WTC11 (cell line): ENCODE results near the gene ARAP3. TPM values are rescaled to one million over a fixed set of nuclear protein-coding genes. Genes with fewer than 3 reads are reported as not detected.
"Not testable (repeated sequence)": the region's sequence is repeated elsewhere in the genome, so short reads cannot be mapped to it uniquely, and the experiment has no call there.

Experiments used
- ATAC-seq: fragments of 200-7000 bp; cut with Tn5 transposase; 2 replicates; pipeline ENCODE4 v1.10.0; 2021; ENCODE audit warnings: mild to moderate bottlenecking, moderate library complexity
- CTCF ChIA-PET: fragments of 300-600 bp; sonication (Branson Sonifier 250); formaldehyde crosslinking; loops from one replicate; lab custom pipeline; 2021; ENCODE audit warnings: antibody characterized with exemption; lab: Charles Lee
- POLR2A ChIA-PET: fragments of 350-600 bp; sonication (Branson Sonifier 250); formaldehyde crosslinking; loops from one replicate; lab custom pipeline; 2021; ENCODE audit warnings: antibody characterized with exemption; lab: Charles Lee
- DNase-seq: peaks from one replicate; pipeline ENCODE4 v3.0.0; 2021; ENCODE audit warnings: low spot score
- H3K27ac Mint-ChIP-seq: 2 replicates; pipeline ENCODE4 v1.8.0; 2021; ENCODE audit warnings: mixed read lengths
- H3K27me3 Mint-ChIP-seq: 2 replicates; pipeline ENCODE4 v1.8.0; 2021; ENCODE audit warnings: low read depth, mild to moderate bottlenecking, moderate library complexity, mixed read lengths
- H3K36me3 Mint-ChIP-seq: 2 replicates; pipeline ENCODE4 v1.8.0; 2021; ENCODE audit warnings: mixed read lengths
- H3K4me1 Mint-ChIP-seq: 2 replicates; pipeline ENCODE4 v1.8.0; 2022; ENCODE audit warnings: mixed read lengths
- H3K4me3 Mint-ChIP-seq: 2 replicates; pipeline ENCODE4 v1.8.0; 2021; ENCODE audit warnings: mild to moderate bottlenecking, moderate library complexity, mixed read lengths
- H3K9me3 Mint-ChIP-seq: 2 replicates; pipeline ENCODE4 v1.8.0; 2021; ENCODE audit warnings: mixed read lengths
- ATF3 ChIP-seq: sonication (generic); formaldehyde crosslinking; conservative IDR thresholded peaks from 2 replicates; pipeline ENCODE4 v1.8.1; 2022; ENCODE audit warnings: mild to moderate bottlenecking, missing genetic modification reagents
- E2F1 ChIP-seq: sonication (generic); formaldehyde crosslinking; IDR thresholded peaks from 2 replicates; pipeline ENCODE4 v1.8.0; 2022; ENCODE audit warnings: mild to moderate bottlenecking, missing genetic modification reagents
- EMX1 ChIP-seq: fragments of 250-450 bp; sonication (Bioruptor Pico); IDR thresholded peaks from 2 replicates; pipeline ENCODE4 v1.8.0; 2021; ENCODE audit warnings: mild to moderate bottlenecking
- FOXK1 ChIP-seq: sonication (generic); formaldehyde crosslinking; IDR thresholded peaks from 2 replicates; pipeline ENCODE4 v1.8.0; 2022; ENCODE audit warnings: mild to moderate bottlenecking, moderate library complexity, missing genetic modification reagents
- HMGA2 ChIP-seq: fragments of 250-450 bp; sonication (Bioruptor Pico); IDR thresholded peaks from 2 replicates; pipeline ENCODE4 v1.4.0; 2021; ENCODE audit warnings: mild to moderate bottlenecking, moderate library complexity
- IRF2 ChIP-seq: sonication (generic); formaldehyde crosslinking; IDR thresholded peaks from 2 replicates; pipeline ENCODE4 v1.8.0; 2022; ENCODE audit warnings: low read depth, missing genetic modification reagents, borderline replicate concordance
- MYBL2 ChIP-seq: sonication (generic); formaldehyde crosslinking; IDR thresholded peaks from 2 replicates; pipeline ENCODE4 v1.8.1; 2023; ENCODE audit warnings: mild to moderate bottlenecking, moderate library complexity, missing genetic modification reagents
- NR1H2 ChIP-seq: sonication (generic); formaldehyde crosslinking; IDR thresholded peaks from 2 replicates; pipeline ENCODE4 v1.9.0; 2021; ENCODE audit warnings: mild to moderate bottlenecking, moderate library complexity, missing genetic modification reagents
- PRRX2 ChIP-seq: fragments of 250-450 bp; sonication (Bioruptor Pico); IDR thresholded peaks from 2 replicates; pipeline ENCODE4 v1.8.0; 2021; ENCODE audit warnings: mild to moderate bottlenecking
- RELA ChIP-seq: sonication (generic); formaldehyde crosslinking; IDR thresholded peaks from 2 replicates; pipeline ENCODE4 v1.8.1; 2022; ENCODE audit warnings: missing genetic modification reagents, mild to moderate bottlenecking, borderline replicate concordance
- SMAD3 ChIP-seq: sonication (generic); formaldehyde crosslinking; IDR thresholded peaks from 2 replicates; pipeline ENCODE4 v1.8.0; 2022; ENCODE audit warnings: missing genetic modification reagents, mild to moderate bottlenecking, borderline replicate concordance
- SMAD4 ChIP-seq: sonication (generic); formaldehyde crosslinking; IDR thresholded peaks from 2 replicates; pipeline ENCODE4 v1.8.0; 2022; ENCODE audit warnings: mild to moderate bottlenecking, missing genetic modification reagents
- SOX15 ChIP-seq: fragments of 250-450 bp; sonication (Bioruptor Pico); IDR thresholded peaks from 2 replicates; pipeline ENCODE4 v1.9.0; 2021; ENCODE audit warnings: mild to moderate bottlenecking
- ZNF121 ChIP-seq: sonication (generic); formaldehyde crosslinking; IDR thresholded peaks from 2 replicates; pipeline ENCODE4 v1.8.0; 2023; ENCODE audit warnings: missing genetic modification reagents
- ZNF423 ChIP-seq: fragments of 250-450 bp; sonication (Bioruptor Pico); IDR thresholded peaks from 2 replicates; pipeline ENCODE4 v2.1.2; 2022; ENCODE audit warnings: mild to moderate bottlenecking, moderate library complexity
- total RNA-seq: library from RNA; stranded (reverse); gene quantifications from 3 replicates; pipeline ENCODE4 v1.2.3, GENCODE V29; 2021
- TF ChIP-seq, protein P1 (sequence below): sonication (generic); formaldehyde crosslinking; IDR thresholded peaks from 2 replicates; pipeline ENCODE4 v1.8.1; 2022; ENCODE audit warnings: low read depth, missing genetic modification reagents, borderline replicate concordance
- TF ChIP-seq, protein P2 (sequence below): sonication (generic); formaldehyde crosslinking; IDR thresholded peaks from 2 replicates; pipeline ENCODE4 v1.8.0; 2022; ENCODE audit warnings: missing genetic modification reagents
- TF ChIP-seq, protein P3 (sequence below): sonication (generic); formaldehyde crosslinking; IDR thresholded peaks from 2 replicates; pipeline ENCODE4 v1.8.1; 2022; ENCODE audit warnings: mild to moderate bottlenecking, moderate library complexity, missing genetic modification reagents
- TF ChIP-seq, protein P4 (sequence below): sonication (generic); formaldehyde crosslinking; conservative IDR thresholded peaks from 2 replicates; pipeline ENCODE4 v1.8.1; 2023; ENCODE audit warnings: mild to moderate bottlenecking, low read depth, missing genetic modification reagents, moderate library complexity
- TF ChIP-seq, protein P5 (sequence below): sonication (generic); formaldehyde crosslinking; IDR thresholded peaks from 2 replicates; pipeline ENCODE4 v1.8.1; 2023; ENCODE audit warnings: mild to moderate bottlenecking, missing genetic modification reagents, moderate library complexity

ARAP3 gene
- total RNA-seq, 1 experiment from 2014 or later, result 60.4 TPM

GRCh38 chr5:141611289-141611688, 70.7 kb downstream of the ARAP3 start (continued):
- TF ChIP-seq, protein P1, sequence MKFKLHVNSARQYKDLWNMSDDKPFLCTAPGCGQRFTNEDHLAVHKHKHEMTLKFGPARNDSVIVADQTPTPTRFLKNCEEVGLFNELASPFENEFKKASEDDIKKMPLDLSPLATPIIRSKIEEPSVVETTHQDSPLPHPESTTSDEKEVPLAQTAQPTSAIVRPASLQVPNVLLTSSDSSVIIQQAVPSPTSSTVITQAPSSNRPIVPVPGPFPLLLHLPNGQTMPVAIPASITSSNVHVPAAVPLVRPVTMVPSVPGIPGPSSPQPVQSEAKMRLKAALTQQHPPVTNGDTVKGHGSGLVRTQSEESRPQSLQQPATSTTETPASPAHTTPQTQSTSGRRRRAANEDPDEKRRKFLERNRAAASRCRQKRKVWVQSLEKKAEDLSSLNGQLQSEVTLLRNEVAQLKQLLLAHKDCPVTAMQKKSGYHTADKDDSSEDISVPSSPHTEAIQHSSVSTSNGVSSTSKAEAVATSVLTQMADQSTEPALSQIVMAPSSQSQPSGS, result no peak

- H3K27ac Mint-ChIP-seq, H3K9me3 Mint-ChIP-seq, ATAC-seq, DNase-seq, POLR2A ChIA-PET, H3K36me3 Mint-ChIP-seq, H3K27me3 Mint-ChIP-seq, H3K4me3 Mint-ChIP-seq: not testable (repeated sequence)
- CTCF ChIA-PET, result interaction anchor here (2.3 kb wide), 1 partner anchor 18 kb away, joined by 14 read pairs; no protein-coding TSS in a partner anchor
- peak; percentile 88 for TF ChIP-seq ZNF121
- peaks cover 35% of the 10 kb centered on the region for H3K4me1 Mint-ChIP-seq
Measured at GRCh38 chr5:141609921-141610320, 72.1 kb downstream of the ARAP3 start.

- DNase-seq (no peak), ATAC-seq (no peak)
- Mint-ChIP-seq H3K9me3 (no peaks in the 10 kb centered on the region), H3K4me1 (peaks cover 35% of the 10 kb centered on the region), H3K4me3 (no peak overlapping the region)
- CTCF ChIA-PET, result interaction anchor here (1.9 to 2.3 kb wide), 3 partner anchors 10 to 45 kb away, joined by 6 to 14 read pairs (median 9); partner anchors contain the start of gene DIAPH1
- no peak for TF ChIP-seq SOX15
- no peak for TF ChIP-seq IRF2 (CRISPR knock-in tag)
- TF ChIP-seq SMAD3, result no peak
- TF ChIP-seq, protein P2, sequence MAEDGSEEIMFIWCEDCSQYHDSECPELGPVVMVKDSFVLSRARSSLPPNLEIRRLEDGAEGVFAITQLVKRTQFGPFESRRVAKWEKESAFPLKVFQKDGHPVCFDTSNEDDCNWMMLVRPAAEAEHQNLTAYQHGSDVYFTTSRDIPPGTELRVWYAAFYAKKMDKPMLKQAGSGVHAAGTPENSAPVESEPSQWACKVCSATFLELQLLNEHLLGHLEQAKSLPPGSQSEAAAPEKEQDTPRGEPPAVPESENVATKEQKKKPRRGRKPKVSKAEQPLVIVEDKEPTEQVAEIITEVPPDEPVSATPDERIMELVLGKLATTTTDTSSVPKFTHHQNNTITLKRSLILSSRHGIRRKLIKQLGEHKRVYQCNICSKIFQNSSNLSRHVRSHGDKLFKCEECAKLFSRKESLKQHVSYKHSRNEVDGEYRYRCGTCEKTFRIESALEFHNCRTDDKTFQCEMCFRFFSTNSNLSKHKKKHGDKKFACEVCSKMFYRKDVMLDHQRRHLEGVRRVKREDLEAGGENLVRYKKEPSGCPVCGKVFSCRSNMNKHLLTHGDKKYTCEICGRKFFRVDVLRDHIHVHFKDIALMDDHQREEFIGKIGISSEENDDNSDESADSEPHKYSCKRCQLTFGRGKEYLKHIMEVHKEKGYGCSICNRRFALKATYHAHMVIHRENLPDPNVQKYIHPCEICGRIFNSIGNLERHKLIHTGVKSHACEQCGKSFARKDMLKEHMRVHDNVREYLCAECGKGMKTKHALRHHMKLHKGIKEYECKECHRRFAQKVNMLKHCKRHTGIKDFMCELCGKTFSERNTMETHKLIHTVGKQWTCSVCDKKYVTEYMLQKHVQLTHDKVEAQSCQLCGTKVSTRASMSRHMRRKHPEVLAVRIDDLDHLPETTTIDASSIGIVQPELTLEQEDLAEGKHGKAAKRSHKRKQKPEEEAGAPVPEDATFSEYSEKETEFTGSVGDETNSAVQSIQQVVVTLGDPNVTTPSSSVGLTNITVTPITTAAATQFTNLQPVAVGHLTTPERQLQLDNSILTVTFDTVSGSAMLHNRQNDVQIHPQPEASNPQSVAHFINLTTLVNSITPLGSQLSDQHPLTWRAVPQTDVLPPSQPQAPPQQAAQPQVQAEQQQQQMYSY (CRISPR knock-in tag), result no peak
- TF ChIP-seq, protein P1, result no peak
- TF ChIP-seq E2F1 (CRISPR knock-in tag), result no peak
- TF ChIP-seq HMGA2 (CRISPR knock-in tag), result no peak
- no peak for TF ChIP-seq MYBL2 (CRISPR knock-in tag)
- TF ChIP-seq FOXK1 (CRISPR knock-in tag), result no peak
- TF ChIP-seq, protein P3, sequence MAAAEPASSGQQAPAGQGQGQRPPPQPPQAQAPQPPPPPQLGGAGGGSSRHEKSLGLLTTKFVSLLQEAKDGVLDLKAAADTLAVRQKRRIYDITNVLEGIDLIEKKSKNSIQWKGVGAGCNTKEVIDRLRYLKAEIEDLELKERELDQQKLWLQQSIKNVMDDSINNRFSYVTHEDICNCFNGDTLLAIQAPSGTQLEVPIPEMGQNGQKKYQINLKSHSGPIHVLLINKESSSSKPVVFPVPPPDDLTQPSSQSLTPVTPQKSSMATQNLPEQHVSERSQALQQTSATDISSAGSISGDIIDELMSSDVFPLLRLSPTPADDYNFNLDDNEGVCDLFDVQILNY (CRISPR knock-in tag), result no peak
- no peak for TF ChIP-seq ZNF423 (CRISPR knock-in tag)
- no peak for TF ChIP-seq PRRX2 (CRISPR knock-in tag)
- TF ChIP-seq NR1H2 (CRISPR knock-in tag), result no peak
- no peak for TF ChIP-seq RELA
- no peak for TF ChIP-seq EMX1 (CRISPR knock-in tag)
- TF ChIP-seq, protein P4, sequence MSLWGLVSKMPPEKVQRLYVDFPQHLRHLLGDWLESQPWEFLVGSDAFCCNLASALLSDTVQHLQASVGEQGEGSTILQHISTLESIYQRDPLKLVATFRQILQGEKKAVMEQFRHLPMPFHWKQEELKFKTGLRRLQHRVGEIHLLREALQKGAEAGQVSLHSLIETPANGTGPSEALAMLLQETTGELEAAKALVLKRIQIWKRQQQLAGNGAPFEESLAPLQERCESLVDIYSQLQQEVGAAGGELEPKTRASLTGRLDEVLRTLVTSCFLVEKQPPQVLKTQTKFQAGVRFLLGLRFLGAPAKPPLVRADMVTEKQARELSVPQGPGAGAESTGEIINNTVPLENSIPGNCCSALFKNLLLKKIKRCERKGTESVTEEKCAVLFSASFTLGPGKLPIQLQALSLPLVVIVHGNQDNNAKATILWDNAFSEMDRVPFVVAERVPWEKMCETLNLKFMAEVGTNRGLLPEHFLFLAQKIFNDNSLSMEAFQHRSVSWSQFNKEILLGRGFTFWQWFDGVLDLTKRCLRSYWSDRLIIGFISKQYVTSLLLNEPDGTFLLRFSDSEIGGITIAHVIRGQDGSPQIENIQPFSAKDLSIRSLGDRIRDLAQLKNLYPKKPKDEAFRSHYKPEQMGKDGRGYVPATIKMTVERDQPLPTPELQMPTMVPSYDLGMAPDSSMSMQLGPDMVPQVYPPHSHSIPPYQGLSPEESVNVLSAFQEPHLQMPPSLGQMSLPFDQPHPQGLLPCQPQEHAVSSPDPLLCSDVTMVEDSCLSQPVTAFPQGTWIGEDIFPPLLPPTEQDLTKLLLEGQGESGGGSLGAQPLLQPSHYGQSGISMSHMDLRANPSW (CRISPR knock-in tag), result no peak
- TF ChIP-seq ATF3 (CRISPR knock-in tag), result no peak
- no peak for TF ChIP-seq SMAD4 (CRISPR knock-in tag)
- TF ChIP-seq, protein P5, sequence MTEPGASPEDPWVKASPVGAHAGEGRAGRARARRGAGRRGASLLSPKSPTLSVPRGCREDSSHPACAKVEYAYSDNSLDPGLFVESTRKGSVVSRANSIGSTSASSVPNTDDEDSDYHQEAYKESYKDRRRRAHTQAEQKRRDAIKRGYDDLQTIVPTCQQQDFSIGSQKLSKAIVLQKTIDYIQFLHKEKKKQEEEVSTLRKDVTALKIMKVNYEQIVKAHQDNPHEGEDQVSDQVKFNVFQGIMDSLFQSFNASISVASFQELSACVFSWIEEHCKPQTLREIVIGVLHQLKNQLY (CRISPR knock-in tag), result no peak
- TF ChIP-seq, all 79 proteins: peak for 0
- no peaks in the 10 kb centered on the region for H3K27me3 Mint-ChIP-seq
- H3K27ac Mint-ChIP-seq, result no peak overlapping the region
- POLR2A ChIA-PET, result interaction anchor here (0.5 kb wide), 1 partner anchor 418 kb away, joined by 3 read pairs; no protein-coding TSS in a partner anchor
- H3K36me3 Mint-ChIP-seq, result peaks cover 2% of the 10 kb centered on the region; the same call in 1 of the 2 replicates
Measured at GRCh38 chr5:141609044-141609443, 73.0 kb downstream of the ARAP3 start.
